ENCODE measurements around the gene UBL4A. TPM values are rescaled to one million over a fixed set of nuclear protein-coding genes. Genes with fewer than 3 reads are reported as not detected.

UBL4A gene
- total and polyA plus RNA-seq, 9 of the 15 experiments (the other 6 are each of a cell fraction or from before 2014, with no cell fraction given): 15.2 to 140 (median 100) TPM

- TF ChIP-seq ZNF445 (CRISPR knock-in tag; IDR thresholded peaks at IDR 0.05; ENCODE audit: low read depth) (no peak), TGIF2 (CRISPR knock-in tag; IDR thresholded peaks at IDR 0.05) (no peak), DIDO1 (tag; IDR thresholded peaks at IDR 0.05; ENCODE audit: low read depth) (no peak), ZNF77 (CRISPR knock-in tag; IDR thresholded peaks at IDR 0.05) (no peak)
Observed at GRCh38 chrX:154515966-154516655, 29.7 kb upstream of the UBL4A start, which contains the start of gene FAM3A (continued).

- BruUV-seq (replicated peaks): TSS peak; percentile 65
- peak overlapping the region; percentile 76 for H2AFZ ChIP-seq (ENCODE audit: low read depth, low read length)
- DNase-seq (ENCODE audit: extremely low read depth in 1 of 4, low spot score in 3 of 4) (peak in 1 of 4 experiments; percentile 65), FAIRE-seq (peak; percentile 6), ATAC-seq (peak; percentile 33)
- intact Hi-C loops (cut with micrococcal nuclease) (loop anchor here (5.0 kb wide), 1 partner anchor 33 kb away; no protein-coding TSS in a partner anchor), in situ Hi-C loops (cut with MboI) (no loop called here)
- H3K27ac ChIP-seq (ENCODE audit: extremely low read depth, low read depth, low read length): peak overlapping the region; percentile 94
- H3K4me2 ChIP-seq (ENCODE audit: insufficient read depth, low read length): peak overlapping the region; percentile 95
- CTCF ChIA-PET (ENCODE audit: low intra/inter-chr PET ratio): no interaction called here
- H4K20me1 ChIP-seq (replicated peaks; ENCODE audit: control insufficient read depth, insufficient read depth, low read length): no peaks in the 10 kb centered on the region; the same call in 1 of the 2 replicates
- peaks cover 19 to 41% of the 10 kb centered on the region in 2 experiments; a peak in 4 of 5 replicates for H3K4me1 ChIP-seq (replicated peaks in 1 of 2; ENCODE audit: control insufficient read depth in 2 of 2, insufficient read depth in 2 of 2, low read length in 2 of 2)
- peaks cover 25% of the 10 kb centered on the region for H3K79me2 ChIP-seq (ENCODE audit: control insufficient read depth, insufficient read depth, low read length)
- H3K36me3 ChIP-seq (ENCODE audit: control insufficient read depth, insufficient read depth, low read length): peaks cover 19% of the 10 kb centered on the region; the same call in 2 of the 3 replicates
- H3K4me3 ChIP-seq: peak overlapping the region; percentile 89
- peak overlapping the region; percentile 89 to 98 for H3K9ac ChIP-seq (ENCODE audit: insufficient read depth in 1 of 2, low read depth in 2 of 2, low read length in 2 of 2)
- H3K9me3 ChIP-seq (replicated peaks; ENCODE audit: control insufficient read depth, insufficient read depth, low read depth, low read length): no peaks in the 10 kb centered on the region
- POLR2A ChIA-PET: interaction anchor here (0.9 to 1.3 kb wide), 4 partner anchors 10 to 33 kb away, joined by 3 read pairs; partner anchors contain the start of gene SLC10A3
- no peaks in the 10 kb centered on the region for H3K27me3 ChIP-seq (ENCODE audit: control insufficient read depth in 2 of 2, insufficient read depth in 2 of 2, low read length in 2 of 2)
- WGBS (ENCODE audit: insufficient coverage, low coverage, missing lambda C conversion rate): 11% methylated on average over 26 of the region's 34 CpGs
- no peaks in the 10 kb centered on the region for H3K9me1 ChIP-seq (ENCODE audit: control insufficient read depth, insufficient read depth, low read length)
- 0 out of 2 replicates have a peak, but pooled peaks have one; percentile 26 for TF ChIP-seq ZFP91 (CRISPR knock-in tag; IDR thresholded peaks at IDR 0.05)
- TF ChIP-seq PBX2 (CRISPR knock-in tag; IDR thresholded peaks at IDR 0.05; ENCODE audit: low read depth): no peak
- TF ChIP-seq PBX2 (tag; conservative IDR thresholded peaks at IDR 0.05; ENCODE audit: low read depth): peak; percentile 53
- no peak for TF ChIP-seq DDX20 (tag; IDR thresholded peaks at IDR 0.05; ENCODE audit: low read depth)
- peak; percentile 61; the same call in 1 of the 2 replicates for TF ChIP-seq TFAP4 (CRISPR knock-in tag; IDR thresholded peaks at IDR 0.05; ENCODE audit: borderline replicate concordance)
- no peak for TF ChIP-seq ZNF766 (CRISPR knock-in tag; conservative IDR thresholded peaks at IDR 0.05)
- TF ChIP-seq CREM (IDR thresholded peaks at IDR 0.05; ENCODE audit: low read depth): peak; percentile 48; the same call in 1 of the 2 replicates
- no peak for TF ChIP-seq NR4A1 (CRISPR knock-in tag; IDR thresholded peaks at IDR 0.05)
- no peak for TF ChIP-seq NR4A1 (tag; IDR thresholded peaks at IDR 0.05)
Observed at GRCh38 chrX:154515090-154515965, 28.9 kb upstream of the UBL4A start.
